Tibial nerve (tissue), 4 donors: ENCODE data around the gene LCN12. TPM values are rescaled to one million over a fixed set of nuclear protein-coding genes. Genes with fewer than 3 reads are reported as not detected.

Experiments
- DNase-seq, 2 donors: peaks; one replicate each; pipeline ENCODE4 v3.0.0-alpha.2; 2019; ENCODE audit warnings: low spot score in 2 of 2
- H3K27ac ChIP-seq, 4 donors: fragments of 200-600 bp; sonication (generic) in 3 of 4; one replicate each; pipeline ENCODE4 v1.5.1; 2017 to 2019; ENCODE audit warnings: mild to moderate bottlenecking in 1 of 4
- H3K27me3 ChIP-seq, 2 donors: fragments of 200-600 bp; sonication (generic) in 1 of 2; one replicate each; pipeline versions ENCODE4 v1.5.1 to v1.6.0; 2017 to 2019
- H3K36me3 ChIP-seq, 3 donors: fragments of 200-600 bp; sonication (generic); one replicate each; pipeline ENCODE4 v1.5.1; 2018 to 2019
- H3K4me1 ChIP-seq, 4 donors: fragments of 200-600 bp; sonication (generic) in 3 of 4; one replicate each; pipeline ENCODE4 v1.5.1; 2017 to 2019
- H3K4me3 ChIP-seq, 4 donors: fragments of 200-600 bp; sonication (generic) in 3 of 4; one replicate each; pipeline ENCODE4 v1.5.1; 2017 to 2019; ENCODE audit warnings: mild to moderate bottlenecking in 1 of 4, moderate library complexity in 1 of 4
- H3K9me3 ChIP-seq, 4 donors: fragments of 200-600 bp; sonication (generic) in 3 of 4; one replicate each; pipeline ENCODE4 v1.5.1; 2017 to 2019
- EP300 ChIP-seq, 2 donors: sonication (generic); formaldehyde crosslinking; IDR thresholded peaks; one replicate each; pipeline ENCODE4 v1.6.1; 2017; ENCODE audit warnings: antibody characterized with exemption in 2 of 2, mild to moderate bottlenecking in 1 of 2
- POLR2A ChIP-seq, 2 donors: fragments of 450-650 bp; IDR thresholded peaks; one replicate each; pipeline ENCODE4 v1.6.1; 2017; ENCODE audit warnings: antibody characterized with exemption in 2 of 2, mild to moderate bottlenecking in 2 of 2, moderate library complexity in 2 of 2
- WGBS, 2 donors: methylation state at CpG; one replicate each; pipeline ENCODE4 v1.1.5; 2018; 5-methylcytosine and 5-hydroxymethylcytosine counted together
- total RNA-seq, 4 donors: library from RNA; depleted of rRNA; stranded (reverse); fragments of >200 nt; gene quantifications; one replicate each; pipeline ENCODE4 v1.1.0, GENCODE V29; 2016
- TF ChIP-seq, protein P1 (sequence below), 5 experiments: fragments of 200-600 bp in 3 of 5; fragments of 450-650 bp in 2 of 5; sonication (generic) in 3 of 5; IDR thresholded peaks; one replicate each; pipeline ENCODE4 v1.5.1; 2016 to 2019; ENCODE audit warnings: antibody characterized with exemption in 5 of 5, mild to moderate bottlenecking in 3 of 5, moderate library complexity in 2 of 5

The LCN12 gene
- total RNA-seq, 4 donors from 2014 or later, result 2.4 to 16.8 (median 7.8) TPM

GRCh38 chr9:136931611-136932130 is 20.4 kb upstream of the LCN12 start:
- Histone ChIP-seq H3K4me1 (no peaks in the 10 kb centered on the region), H3K9me3 (no peaks in the 10 kb centered on the region), H3K4me3 (no peak overlapping the region), H3K27me3 (no peaks in the 10 kb centered on the region), H3K36me3 (peaks cover 0 to 10% (median 3%) of the 10 kb centered on the region in 3 donors), H3K27ac (no peak overlapping the region)
- DNase-seq, result no peak
- TF ChIP-seq EP300 (IDR thresholded peaks at IDR 0.05) (no peak), POLR2A (IDR thresholded peaks at IDR 0.05) (no peak)
- TF ChIP-seq, protein P1, sequence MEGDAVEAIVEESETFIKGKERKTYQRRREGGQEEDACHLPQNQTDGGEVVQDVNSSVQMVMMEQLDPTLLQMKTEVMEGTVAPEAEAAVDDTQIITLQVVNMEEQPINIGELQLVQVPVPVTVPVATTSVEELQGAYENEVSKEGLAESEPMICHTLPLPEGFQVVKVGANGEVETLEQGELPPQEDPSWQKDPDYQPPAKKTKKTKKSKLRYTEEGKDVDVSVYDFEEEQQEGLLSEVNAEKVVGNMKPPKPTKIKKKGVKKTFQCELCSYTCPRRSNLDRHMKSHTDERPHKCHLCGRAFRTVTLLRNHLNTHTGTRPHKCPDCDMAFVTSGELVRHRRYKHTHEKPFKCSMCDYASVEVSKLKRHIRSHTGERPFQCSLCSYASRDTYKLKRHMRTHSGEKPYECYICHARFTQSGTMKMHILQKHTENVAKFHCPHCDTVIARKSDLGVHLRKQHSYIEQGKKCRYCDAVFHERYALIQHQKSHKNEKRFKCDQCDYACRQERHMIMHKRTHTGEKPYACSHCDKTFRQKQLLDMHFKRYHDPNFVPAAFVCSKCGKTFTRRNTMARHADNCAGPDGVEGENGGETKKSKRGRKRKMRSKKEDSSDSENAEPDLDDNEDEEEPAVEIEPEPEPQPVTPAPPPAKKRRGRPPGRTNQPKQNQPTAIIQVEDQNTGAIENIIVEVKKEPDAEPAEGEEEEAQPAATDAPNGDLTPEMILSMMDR (IDR thresholded peaks at IDR 0.05), result no peak
- WGBS, 2 donors, result 97 to 100% methylated on average over 2 of the region's 2 CpGs

GRCh38 chr9:136934277-136934676 is 17.8 kb upstream of the LCN12 start:
- Histone ChIP-seq H3K4me1 (no peaks in the 10 kb centered on the region), H3K27ac (no peak overlapping the region), H3K27me3 (no peaks in the 10 kb centered on the region), H3K4me3 (no peak overlapping the region), H3K36me3 (peaks cover 0 to 15% (median 0%) of the 10 kb centered on the region in 3 donors), H3K9me3 (no peaks in the 10 kb centered on the region)
- 87 to 92% methylated on average over 3 of the region's 3 CpGs for WGBS, 2 donors
- no peak for DNase-seq
- TF ChIP-seq POLR2A (IDR thresholded peaks at IDR 0.05), result no peak
- TF ChIP-seq, protein P1 (IDR thresholded peaks at IDR 0.05), result no peak
- no peak for TF ChIP-seq EP300 (IDR thresholded peaks at IDR 0.05)

DNA sequence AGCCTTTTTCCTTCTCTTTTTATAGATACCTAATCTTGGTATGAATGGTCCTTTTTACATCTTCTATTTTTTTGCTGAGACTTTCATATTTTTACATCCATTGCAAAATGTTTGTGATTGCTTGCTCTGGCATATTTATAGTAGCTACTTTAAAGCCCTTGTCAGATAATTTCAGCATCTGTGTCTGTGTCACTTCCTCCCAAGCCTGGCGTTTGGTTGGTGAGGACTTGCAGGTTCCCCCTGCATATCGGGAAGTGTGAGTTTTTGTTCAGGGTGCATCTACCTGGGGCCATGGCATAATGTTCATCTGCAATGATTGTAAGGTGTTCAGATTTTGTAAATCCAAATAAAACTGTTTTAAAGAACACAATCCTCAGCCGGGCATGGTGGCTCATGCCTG is 16.4 kb upstream of the LCN12 start:
- WGBS, 2 donors, result 79 to 94% methylated on average over 3 of the region's 3 CpGs
- TF ChIP-seq POLR2A (IDR thresholded peaks at IDR 0.05) (no peak), EP300 (IDR thresholded peaks at IDR 0.05) (no peak)
- TF ChIP-seq, protein P1 (IDR thresholded peaks at IDR 0.05), result no peak

GRCh38 chr9:136936645-136937170 is 15.4 kb upstream of the LCN12 start:
- Histone ChIP-seq H3K9me3 (no peaks in the 10 kb centered on the region), H3K4me1 (peaks cover 0 to 7% (median 0%) of the 10 kb centered on the region in 4 donors), H3K27me3 (no peaks in the 10 kb centered on the region), H3K36me3 (peaks cover 2 to 39% (median 16%) of the 10 kb centered on the region in 3 donors), H3K27ac (no peak overlapping the region), H3K4me3 (no peak overlapping the region)
- TF ChIP-seq, protein P1 (IDR thresholded peaks at IDR 0.05), result no peak
- no peak for TF ChIP-seq EP300 (IDR thresholded peaks at IDR 0.05)
- TF ChIP-seq POLR2A (IDR thresholded peaks at IDR 0.05), result no peak
- 77 to 86% methylated on average over 8 of the region's 8 CpGs for WGBS, 2 donors
- DNase-seq, result no peak

More for the DNA sequence above, 16.4 kb upstream of the LCN12 start:
- DNase-seq, result no peak
- no peak overlapping the region for H3K27ac ChIP-seq
- H3K36me3 ChIP-seq, result peaks cover 0 to 29% (median 6%) of the 10 kb centered on the region in 3 donors
- H3K9me3 ChIP-seq, result no peaks in the 10 kb centered on the region
- no peak overlapping the region for H3K4me3 ChIP-seq
- no peaks in the 10 kb centered on the region for H3K27me3 ChIP-seq
- peaks cover 0 to 4% (median 0%) of the 10 kb centered on the region in 4 donors for H3K4me1 ChIP-seq

GRCh38 chr9:136937186-136938001 is 14.7 kb upstream of the LCN12 start:
- Histone ChIP-seq H3K4me3 (no peak overlapping the region), H3K36me3 (peaks cover 4 to 46% (median 23%) of the 10 kb centered on the region in 3 donors), H3K27ac (no peak overlapping the region), H3K27me3 (no peaks in the 10 kb centered on the region), H3K4me1 (peaks cover 0 to 14% (median 0%) of the 10 kb centered on the region in 4 donors), H3K9me3 (no peaks in the 10 kb centered on the region)
- DNase-seq, result no peak
- WGBS, 2 donors, result 88 to 91% methylated on average over 12 to 15 of the region's 15 CpGs
- no peak for TF ChIP-seq POLR2A (IDR thresholded peaks at IDR 0.05)
- TF ChIP-seq, protein P1 (IDR thresholded peaks at IDR 0.05), result no peak
- TF ChIP-seq EP300 (IDR thresholded peaks at IDR 0.05), result no peak
